ENCODE measurements around the gene EGLN2.
"Not testable (repeated sequence)": the region's sequence is repeated elsewhere in the genome, so short reads cannot be mapped to it uniquely, and the experiment has no call there.

EGLN2 gene

DNA sequence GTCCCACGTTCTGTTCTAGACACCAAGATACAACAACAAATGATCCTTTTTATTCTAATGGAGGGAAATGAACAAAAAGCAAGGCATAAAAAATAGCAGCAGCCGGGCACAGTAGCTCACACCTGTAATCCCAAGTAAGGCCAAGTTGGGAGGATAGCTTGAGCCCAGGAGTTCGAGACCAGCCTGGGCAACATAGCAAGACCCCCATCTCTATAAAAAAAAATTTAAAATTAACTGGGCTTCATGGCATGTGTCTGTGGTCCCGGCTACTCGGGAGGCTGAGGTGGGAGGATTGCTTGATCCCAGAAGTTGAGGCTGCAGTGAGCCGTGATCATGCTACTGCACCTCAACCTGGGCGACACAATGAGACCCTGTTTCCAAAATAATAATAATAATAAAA lies 22.6 kb upstream of the EGLN2 start:
- DNase-seq (ENCODE audit: low read depth in 3 of 3): no peak

GRCh38 chr19:40776932-40777644 lies 21.9 kb upstream of the EGLN2 start:
- peak; percentile 79 to 86 (median 85) for DNase-seq (ENCODE audit: low read depth in 3 of 3)

DNA sequence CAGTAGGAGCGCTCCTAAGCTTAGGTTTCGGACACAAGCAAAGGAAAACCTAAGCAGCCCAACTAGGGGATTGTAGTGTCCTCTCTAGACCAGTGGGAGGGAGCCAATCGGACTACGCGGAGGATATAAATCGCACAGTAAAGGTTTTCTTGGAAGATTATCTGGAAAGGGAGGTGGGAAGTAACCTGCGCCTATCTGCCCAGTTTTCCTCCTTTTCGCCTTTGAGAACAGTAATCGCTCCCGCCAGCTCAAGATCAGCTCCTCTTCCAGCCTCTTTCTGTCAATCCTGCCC lies 21.4 kb upstream of the EGLN2 start:
- DNase-seq (ENCODE audit: low read depth in 3 of 3): no peak

DNA sequence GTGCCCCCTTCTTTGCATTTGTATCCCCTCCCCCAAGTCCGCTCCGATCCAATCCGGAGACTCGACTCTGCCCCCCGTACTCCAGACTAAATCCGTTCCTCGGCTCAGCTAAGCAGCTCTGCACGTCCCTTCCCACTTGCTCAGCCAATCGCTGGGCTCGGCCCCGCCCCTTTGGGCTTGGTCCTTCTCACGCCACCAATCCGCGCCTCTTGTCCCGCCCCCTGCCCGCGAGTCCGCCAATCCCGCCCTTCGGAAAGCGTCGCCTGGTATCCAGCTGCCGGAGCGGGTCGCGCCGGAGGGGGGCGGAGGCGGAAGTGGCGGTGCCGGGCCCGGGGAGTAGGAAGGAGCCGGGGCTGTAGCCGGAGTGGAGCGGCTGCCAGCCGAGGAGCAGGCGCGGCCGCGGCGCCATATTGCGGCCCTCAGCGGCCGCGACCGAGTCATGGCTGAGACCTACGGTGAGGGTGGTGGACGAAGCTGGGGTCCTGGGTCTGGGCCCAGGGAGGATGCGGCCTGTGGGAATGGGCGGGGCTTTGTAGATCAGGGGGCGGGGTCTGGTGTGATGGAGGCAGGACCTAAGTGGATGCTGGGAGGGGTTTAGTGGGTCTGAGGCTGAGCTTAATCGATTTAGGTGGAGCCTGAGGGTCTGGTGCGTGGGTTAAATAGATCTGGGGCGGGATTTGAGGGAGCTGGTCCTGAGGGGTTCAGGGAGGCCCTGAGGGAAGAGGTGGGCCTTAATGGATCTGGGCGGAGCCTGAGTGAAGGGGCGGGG lies 20.9 kb upstream of the EGLN2 start, which contains the start of gene RAB4B:
RAB4B (plus strand) TSS at position 311 of the 769 bp plus-strand sequence; CDS start at position 440, 129 bp downstream.
- DNase-seq (ENCODE audit: low read depth in 3 of 3): peak; percentile 99 to 100 (median 100)

GRCh38 chr19:40778706-40779284 lies 20.2 kb upstream of the EGLN2 start:
- DNase-seq (ENCODE audit: low read depth in 3 of 3): no peak

- no peak for DNase-seq (ENCODE audit: low read depth in 3 of 3)
Measured at GRCh38 chr19:40780582-40780981, 18.4 kb upstream of the EGLN2 start.

- no peak for DNase-seq (ENCODE audit: low read depth in 3 of 3)
Measured at GRCh38 chr19:40781140-40781539, 17.9 kb upstream of the EGLN2 start.

DNA sequence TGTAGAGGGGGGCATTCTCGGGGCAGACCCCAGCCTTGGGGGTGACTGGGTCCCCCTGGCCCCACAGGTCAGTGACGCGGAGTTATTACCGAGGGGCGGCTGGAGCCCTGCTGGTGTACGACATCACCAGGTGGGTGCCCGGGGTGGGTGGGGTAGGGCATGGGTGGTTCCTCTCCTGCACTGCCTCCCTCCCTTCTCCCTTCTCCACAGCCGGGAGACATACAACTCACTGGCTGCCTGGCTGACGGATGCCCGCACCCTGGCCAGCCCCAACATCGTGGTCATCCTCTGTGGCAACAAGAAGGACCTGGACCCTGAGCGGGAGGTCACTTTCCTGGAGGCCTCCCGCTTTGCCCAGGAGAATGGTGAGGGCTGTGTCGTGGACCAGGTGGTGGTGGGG lies 15.3 kb upstream of the EGLN2 start:
- DNase-seq (ENCODE audit: low read depth in 3 of 3): no peak

DNA sequence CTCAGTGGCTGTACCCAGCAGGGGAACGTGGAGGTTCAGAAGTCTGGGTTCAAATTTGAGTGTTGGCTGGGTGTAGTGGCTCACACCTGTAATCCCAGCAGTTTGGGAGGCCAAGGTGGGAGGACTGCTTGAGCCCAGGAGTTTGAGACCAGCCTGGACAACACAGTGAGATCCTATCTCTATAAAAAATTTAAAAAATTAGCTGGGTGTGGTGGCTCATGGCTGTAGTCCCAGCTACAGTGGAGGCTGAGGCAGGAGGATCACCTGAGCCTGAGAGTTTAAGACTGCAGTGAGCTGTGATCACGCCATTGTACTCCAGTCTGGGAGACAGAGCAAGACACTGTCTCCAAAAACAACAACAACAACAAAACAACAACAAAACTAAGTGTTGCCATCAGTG lies 14.8 kb upstream of the EGLN2 start:
- DNase-seq (ENCODE audit: low read depth in 3 of 3): not testable (repeated sequence)

- DNase-seq (ENCODE audit: low read depth in 3 of 3): no peak
Measured at GRCh38 chr19:40785526-40785925, 13.5 kb upstream of the EGLN2 start.

- DNase-seq (ENCODE audit: low read depth in 3 of 3): no peak
Measured at GRCh38 chr19:40786060-40787037, 12.6 kb upstream of the EGLN2 start.

DNA sequence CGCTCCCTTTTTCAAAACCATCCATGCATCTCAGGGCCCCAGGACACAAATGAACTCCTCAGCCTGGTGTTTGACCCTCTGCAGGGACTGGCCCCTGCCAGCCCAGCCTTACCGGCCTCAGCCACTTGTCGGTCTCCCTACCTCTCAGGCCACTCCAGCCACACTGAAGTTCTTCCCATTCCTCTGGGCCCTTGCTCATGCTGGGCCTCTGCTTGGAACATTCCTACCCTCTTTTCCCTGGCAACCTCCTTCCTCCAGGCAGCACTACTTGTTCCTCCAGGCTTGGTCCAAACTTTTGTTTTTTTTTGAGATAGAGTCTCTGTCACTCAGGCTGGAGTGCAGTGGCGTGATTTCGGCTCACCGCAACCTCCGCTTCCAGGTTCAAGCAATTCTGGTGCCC lies 7.6 kb upstream of the EGLN2 start:
- DNase-seq (ENCODE audit: low read depth in 3 of 3): no peak

DNA sequence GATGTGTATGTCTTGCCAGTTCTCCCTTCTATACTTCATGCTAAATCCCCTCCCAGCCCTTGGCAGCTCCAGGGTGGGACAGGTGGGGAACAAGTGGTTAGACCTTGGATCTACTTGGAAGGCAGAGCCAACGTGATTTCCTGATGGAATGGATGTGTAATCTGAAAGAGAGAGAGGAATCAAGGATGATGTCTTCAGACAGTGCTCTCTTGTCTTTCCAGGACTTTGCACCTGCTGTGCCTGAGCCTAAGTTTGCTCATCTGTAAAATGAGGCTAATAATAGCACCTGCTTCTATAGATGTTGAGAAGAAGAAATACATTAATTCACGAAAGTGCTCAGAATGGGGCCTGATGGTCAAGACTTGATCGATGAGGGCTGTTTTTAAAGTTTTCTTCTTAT lies 7.0 kb upstream of the EGLN2 start:
- DNase-seq (ENCODE audit: low read depth in 3 of 3): no peak

DNA sequence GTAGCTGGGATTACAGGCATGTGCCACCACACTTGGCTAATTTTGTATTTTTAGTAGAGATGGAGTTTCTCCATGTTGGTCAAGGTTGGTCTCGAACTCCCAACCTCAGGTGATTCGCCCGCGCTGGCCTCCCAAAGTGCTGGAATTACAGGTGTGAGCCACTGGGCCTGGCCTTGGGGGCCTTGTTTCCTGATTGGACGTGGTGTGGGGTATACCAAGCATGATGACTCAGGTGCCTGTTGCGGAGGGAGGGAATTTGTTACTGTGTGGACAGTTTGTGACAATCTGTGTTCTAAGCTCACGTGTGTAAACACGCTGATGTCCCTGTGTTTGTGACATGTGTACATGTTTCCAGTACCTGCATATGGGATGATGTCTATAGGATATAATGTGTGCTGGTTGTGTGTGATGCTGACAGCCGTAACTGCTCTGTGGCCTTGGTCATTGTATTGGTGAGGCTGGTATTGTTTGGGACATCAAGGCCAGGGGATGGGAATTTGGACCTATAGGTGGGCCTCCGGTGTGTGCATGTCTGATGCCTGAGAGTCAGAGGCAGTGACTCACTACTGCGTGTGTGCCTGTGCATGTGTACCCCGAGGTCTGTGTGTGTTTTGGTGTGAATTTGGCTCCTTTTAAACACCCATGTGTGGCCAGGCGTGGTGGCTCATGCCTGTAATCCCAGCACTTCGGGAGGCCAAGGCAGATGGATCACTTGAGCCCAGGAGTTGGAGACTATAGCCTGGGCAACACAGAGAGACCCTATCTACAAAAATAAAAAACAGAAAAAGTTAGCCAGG lies 1.6 kb upstream of the EGLN2 start:
- DNase-seq (ENCODE audit: low read depth in 3 of 3): no peak

- peak in 1 of 3 donors; percentile 63 for DNase-seq (ENCODE audit: low read depth in 3 of 3)
Measured at GRCh38 chr19:40797963-40798682, 868 bp upstream of the EGLN2 start.

- DNase-seq (ENCODE audit: low read depth in 3 of 3): no peak
Measured at GRCh38 chr19:40799558-40800338, 757 bp downstream of the EGLN2 start.

DNA sequence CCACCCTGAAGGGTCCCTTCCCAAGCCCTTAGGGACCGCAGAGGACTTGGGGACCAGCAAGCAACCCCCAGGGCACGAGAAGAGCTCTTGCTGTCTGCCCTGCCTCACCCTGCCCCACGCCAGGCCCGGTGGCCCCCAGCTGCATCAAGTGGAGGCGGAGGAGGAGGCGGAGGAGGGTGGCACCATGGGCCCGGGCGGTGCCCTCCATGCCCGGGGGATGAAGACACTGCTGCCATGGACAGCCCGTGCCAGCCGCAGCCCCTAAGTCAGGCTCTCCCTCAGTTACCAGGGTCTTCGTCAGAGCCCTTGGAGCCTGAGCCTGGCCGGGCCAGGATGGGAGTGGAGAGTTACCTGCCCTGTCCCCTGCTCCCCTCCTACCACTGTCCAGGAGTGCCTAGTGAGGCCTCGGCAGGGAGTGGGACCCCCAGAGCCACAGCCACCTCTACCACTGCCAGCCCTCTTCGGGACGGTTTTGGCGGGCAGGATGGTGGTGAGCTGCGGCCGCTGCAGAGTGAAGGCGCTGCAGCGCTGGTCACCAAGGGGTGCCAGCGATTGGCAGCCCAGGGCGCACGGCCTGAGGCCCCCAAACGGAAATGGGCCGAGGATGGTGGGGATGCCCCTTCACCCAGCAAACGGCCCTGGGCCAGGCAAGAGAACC lies 1.5 kb downstream of the EGLN2 start:
- DNase-seq (ENCODE audit: low read depth in 3 of 3): no peak

GRCh38 chr19:40800997-40801377 lies 2.0 kb downstream of the EGLN2 start:
- no peak for DNase-seq (ENCODE audit: low read depth in 3 of 3)
